Measurements from ENCODE around the gene INPP4B.

Gene INPP4B

GRCh38 chr4:142169216-142169615 lies 676.9 kb downstream of the INPP4B start:
- DNase-seq, result no peak

DNA sequence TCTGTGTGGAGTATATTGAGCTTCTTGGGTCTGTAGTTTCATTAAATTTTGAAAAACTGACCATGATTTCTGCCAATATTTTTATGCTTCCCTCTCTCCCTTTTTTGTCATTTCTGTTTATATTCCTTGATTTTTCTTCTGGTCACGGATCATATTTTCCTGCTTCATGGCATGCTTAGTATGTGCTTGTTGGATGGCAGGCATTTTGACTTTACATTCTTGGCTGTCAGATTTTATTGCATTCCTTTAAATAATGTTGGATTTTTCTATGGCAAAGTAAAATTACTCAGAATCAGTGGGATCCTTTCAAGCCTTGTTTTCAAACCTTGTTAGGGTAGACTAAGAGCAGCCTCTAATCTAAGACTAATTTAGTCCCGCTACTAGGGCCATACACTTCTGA lies 677.9 kb downstream of the INPP4B start:
- no peak for DNase-seq

GRCh38 chr4:142164767-142165500 lies 681.2 kb downstream of the INPP4B start:
- no peak for DNase-seq

GRCh38 chr4:142161086-142161485 lies 685.0 kb downstream of the INPP4B start:
- DNase-seq, result no peak

DNA sequence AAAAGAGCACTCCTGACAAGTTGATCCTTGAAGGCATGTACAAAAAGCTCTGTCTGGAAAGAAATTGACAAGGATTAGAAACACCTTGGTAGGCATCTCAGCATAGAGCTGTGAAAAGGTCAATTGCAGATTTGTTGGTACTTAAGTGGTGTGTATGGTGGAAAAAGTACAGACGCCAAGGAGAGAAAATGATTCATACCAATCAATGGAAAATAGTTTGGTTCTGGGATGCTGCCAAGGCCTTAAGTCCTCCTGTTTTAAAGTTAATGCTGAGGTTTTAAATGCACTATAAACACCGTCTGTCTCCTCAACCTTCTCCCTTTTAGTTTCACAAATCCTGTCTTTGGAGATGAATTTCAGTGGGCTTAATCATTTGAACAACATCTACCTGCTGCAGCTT lies 685.6 kb downstream of the INPP4B start:
- DNase-seq, result peak; percentile 27

- no peak for DNase-seq
These were observed 687.1 kb downstream of the INPP4B start for GRCh38 chr4:142158980-142159379.

DNA sequence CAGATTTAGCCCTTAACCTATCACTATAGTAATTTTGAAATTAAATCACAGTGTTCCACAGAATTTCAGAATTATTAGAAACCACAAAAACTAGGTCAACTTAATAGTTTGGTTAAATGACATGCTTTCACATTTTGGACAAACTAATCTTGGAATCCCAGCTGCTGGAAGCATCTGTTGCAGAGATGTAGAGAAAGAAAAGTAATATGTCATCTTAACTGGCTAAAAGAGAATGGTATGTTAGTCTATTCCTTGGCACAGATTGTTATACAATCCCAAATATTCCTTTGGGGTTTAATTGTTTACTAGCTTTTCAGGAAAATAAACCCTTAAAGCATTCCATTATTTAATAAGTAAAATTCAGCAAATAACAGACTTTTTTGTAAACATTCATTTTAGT lies 689.8 kb downstream of the INPP4B start:
- no peak for DNase-seq

- no peak for DNase-seq
These were observed 690.8 kb downstream of the INPP4B start for GRCh38 chr4:142155347-142155746.

- DNase-seq, result no peak
These were observed 695.6 kb downstream of the INPP4B start for GRCh38 chr4:142150483-142150882.

DNA sequence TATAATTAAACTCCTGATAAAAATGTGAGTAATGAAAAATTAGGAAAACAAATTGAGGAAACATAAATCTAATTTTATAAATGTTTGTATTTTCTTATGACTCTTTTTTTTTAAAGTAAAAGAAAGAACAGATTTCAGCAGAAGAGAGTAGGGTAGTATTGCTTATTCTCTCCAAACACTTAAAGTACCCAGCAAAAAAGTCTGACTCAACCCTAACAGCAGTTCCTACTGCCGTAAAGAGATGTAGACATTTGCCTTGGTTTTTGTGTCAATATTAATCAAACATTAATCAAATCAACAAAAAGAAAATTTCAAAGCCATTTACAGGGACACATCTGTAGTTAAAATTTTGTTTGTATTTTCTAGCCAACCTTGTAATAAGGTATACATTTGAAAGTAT lies 701.3 kb downstream of the INPP4B start:
- no peak for DNase-seq

DNA sequence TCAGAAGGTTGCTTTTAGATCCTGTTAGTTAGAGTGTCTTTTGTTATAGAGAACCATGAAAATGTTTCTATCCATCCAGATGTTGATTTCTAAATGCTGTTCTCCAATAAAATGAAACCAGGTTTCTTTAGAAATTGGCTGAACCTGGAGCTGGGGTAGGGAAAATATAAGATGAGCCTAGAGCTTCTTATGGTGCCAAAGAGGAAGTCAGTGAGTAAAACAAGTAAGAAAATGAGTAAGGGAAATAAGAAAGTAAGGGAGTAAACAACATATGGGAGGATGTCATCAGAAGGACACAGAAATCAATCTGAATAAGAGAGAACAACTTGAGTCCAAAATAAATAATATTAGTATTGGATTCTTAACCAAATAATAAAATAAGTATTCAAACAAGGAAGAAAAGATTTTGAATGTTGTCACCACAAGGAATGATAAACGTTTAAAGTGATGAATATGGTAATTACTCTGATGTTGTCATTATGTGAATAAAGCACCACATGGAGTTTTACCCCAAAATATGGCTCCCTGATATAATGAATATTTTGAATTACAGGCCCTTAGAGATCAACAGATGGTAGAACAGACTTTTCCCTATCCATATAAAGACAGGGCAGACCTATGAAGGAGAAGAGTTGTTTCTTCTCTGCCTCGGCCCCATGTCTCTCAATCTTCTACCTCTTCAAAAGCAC lies 703.6 kb downstream of the INPP4B start:
- no peak for DNase-seq

DNA sequence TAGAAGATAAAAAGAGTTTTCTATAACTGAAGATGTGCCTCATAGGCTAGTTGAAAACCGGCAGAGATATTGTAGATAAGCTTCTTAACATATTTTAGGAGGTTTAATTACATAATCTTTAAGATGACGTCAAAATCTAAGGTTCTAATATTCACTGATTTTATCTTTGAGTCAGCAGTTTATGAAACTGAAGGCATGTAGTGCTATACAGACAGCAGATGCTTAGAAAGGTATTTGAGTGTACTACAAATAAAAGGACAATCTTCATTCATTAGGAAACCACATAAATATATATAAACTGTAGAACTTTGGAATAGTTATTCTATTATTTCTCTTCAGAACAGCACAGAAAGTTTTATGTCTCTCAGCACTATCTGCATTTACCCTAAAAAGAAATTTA lies 704.9 kb downstream of the INPP4B start:
- DNase-seq, result no peak

DNA sequence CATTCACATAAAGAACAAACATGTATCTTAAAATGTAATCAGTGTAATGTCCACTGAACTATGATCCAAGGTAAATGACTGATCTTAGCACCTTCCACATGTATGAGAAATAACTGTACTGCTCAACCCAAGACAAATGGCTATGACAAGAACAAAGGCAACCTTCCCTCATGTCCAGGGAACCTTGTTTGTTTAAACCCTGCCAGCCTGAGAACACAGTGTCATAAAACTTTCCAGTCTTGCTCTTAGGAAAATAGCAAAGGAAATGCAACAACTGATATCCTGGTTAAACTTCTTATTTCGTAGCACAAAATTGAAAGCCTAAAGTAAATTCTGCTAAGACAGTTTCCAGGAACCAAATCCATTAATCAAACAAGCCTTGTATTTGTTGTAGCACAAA lies 715.4 kb downstream of the INPP4B start:
- DNase-seq, result no peak

DNA sequence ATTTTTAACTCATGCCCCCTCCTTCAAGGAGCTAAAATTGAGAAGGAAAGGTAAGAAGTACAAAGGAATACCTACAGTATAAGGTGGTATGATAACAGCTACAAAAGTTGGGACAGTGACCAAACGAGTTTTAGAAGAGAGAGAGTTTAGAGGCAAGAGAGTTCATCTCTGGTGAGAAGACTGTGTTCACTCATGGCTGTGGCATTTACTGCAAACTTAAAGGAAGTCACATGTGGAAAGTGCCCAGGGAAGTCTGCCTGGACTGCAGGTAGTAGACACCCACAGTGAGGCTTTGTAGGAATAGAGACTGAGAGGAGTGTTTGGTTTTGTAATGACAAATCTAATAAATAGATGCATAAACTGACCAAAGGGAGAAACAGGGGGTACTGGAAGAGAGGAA lies 716.2 kb downstream of the INPP4B start:
- no peak for DNase-seq

- no peak for DNase-seq
These were observed 716.6 kb downstream of the INPP4B start for GRCh38 chr4:142129473-142129872.

DNA sequence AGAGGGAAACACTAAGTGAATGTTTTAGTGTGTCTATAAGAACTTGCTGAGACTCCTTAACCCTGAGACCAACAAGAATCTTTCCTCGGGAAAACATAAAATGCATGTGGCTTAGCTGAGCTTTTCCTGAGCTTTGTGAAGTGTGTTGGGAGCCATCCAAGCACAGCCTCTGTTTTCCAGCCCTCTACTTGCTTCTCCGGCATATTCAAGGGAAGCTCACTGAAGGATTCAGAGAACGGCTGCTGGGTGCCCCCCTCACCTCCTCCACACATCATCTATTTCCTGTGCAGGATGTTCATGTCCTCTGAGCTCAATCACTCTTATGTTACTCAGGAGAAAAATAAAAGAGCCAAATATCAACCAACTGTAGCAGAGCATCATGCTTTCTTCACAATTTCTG lies 717.6 kb downstream of the INPP4B start:
- DNase-seq, result no peak

DNA sequence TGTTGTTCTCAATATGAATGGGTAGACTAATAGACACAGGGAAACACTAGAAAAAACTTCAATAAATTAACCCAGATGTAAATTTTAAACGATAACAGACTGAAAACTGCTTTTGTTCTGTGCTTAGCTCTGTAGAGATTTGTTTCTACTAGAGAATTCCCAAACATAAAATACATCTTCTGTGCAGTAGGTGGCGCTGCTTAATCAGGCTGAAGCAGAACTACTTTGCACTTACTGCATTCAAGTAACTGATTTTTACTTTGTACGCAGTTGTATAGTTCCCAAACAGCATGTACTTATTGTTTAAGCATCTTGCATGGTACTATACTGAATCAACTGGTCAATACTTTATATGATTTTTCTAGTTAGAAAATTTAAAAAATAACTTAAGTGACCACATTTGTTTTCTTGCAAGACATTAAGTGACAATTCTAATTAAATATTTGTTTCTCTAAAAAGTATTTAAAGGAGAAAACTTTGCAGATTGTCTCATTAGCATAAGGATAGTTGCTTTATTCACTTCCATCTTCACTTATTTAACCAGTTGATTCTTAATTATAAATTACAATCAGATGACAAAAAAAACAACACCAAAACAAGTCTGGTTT lies 719.1 kb downstream of the INPP4B start:
- peak; percentile 42 for DNase-seq

DNA sequence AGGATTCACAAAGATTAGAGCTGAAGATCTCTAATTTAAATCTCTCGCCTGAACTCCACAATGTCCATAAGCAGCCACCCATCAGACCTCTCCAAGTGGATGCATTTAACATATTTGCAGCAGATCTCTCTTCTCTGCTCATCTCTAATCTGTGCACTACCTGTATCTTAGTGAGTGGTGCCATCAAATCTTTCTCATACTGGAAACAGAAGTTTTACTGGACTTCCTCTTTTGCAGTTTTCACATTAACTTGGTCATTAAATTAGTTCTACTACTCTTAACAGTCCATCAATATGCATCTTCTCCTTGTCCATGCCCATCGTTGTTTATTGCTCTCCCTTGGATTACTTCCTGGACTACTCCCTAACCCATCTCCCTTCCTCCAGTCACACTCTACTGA lies 721.2 kb downstream of the INPP4B start:
- DNase-seq, result no peak

DNA sequence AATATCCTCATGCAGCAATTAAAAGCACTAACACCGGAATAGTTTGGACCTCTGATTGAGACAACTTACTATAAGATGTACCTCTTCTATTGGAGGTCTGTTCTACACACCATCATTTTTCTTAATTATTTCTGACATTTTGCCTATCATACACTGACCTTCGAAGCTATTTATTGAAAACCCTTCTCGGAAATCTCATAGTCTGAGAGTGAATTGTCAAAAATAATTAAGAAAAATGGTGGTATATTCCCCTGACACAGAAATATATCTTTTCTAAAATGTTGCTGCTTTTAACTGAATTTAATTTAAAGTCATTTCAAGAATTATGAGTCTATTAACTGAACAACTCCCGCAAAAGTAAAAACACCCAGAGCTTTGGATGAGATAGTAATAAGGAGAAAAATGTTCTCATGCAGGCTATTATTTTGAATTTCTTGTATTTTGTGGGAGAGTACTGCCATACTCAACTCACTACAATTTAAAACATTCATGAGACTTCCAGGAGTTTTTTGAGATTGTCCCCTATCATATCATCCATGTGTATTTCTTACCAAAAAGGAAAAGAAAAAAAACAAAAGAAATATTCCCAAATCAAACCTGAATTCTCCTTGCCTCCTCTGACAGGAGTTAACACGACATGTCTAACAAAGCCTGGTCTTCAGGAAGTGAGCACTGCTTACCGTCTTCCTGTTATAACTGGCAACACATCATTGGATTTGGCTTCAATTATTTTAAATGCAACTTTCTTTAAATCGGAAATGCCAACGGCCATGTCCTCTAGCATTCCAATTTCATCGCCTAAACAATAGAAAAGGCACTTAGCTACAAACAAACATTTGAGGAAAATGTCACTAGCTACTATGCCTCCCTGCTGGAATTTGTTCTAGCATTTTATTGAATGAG lies 724.4 kb downstream of the INPP4B start:
- DNase-seq, result no peak

GRCh38 chr4:142120921-142121320 lies 725.2 kb downstream of the INPP4B start:
- no peak for DNase-seq

- DNase-seq, result no peak
These were observed 733.6 kb downstream of the INPP4B start for GRCh38 chr4:142112451-142112850.

- DNase-seq, result no peak
These were observed 736.0 kb downstream of the INPP4B start for GRCh38 chr4:142110136-142110535.

- no peak for DNase-seq
These were observed 742.1 kb downstream of the INPP4B start for GRCh38 chr4:142104041-142104440.

All from NCI-H446 treated with DMSO at 0.1 percent for 48 hours (cell line).